Hepatocyte (in vitro differentiated cells): ENCODE measurements around the gene NPRL2. TPM values are rescaled to one million over a fixed set of nuclear protein-coding genes. Genes with fewer than 3 reads are reported as not detected.
A peak's percentile ranks its signal among the peaks of the same experiment; 100 is the strongest.

Source experiments
- DNase-seq: peaks from one replicate; pipeline ENCODE4 v3.0.0-alpha.2; 2016; ENCODE audit warnings: low spot score
- H2AFZ ChIP-seq: fragments of 200-600 bp; sonication (generic); 2 replicates; pipeline ENCODE4 v1.6.0; 2016; ENCODE audit warnings: antibody characterized with exemption, mild to moderate bottlenecking
- H3K27ac ChIP-seq: fragments of 200-600 bp; sonication (generic); 2 replicates; pipeline ENCODE4 v1.5.1; 2016; ENCODE audit warnings: mild to moderate bottlenecking
- H3K27me3 ChIP-seq: fragments of 200-600 bp; sonication (generic); 2 replicates; pipeline ENCODE4 v1.6.1; 2016
- H3K36me3 ChIP-seq: fragments of 200-600 bp; sonication (generic); replicated peaks from 2 replicates; pipeline ENCODE4 v1.5.1; 2016; ENCODE audit warnings: low read depth; ENCODE audit not compliant: insufficient read depth
- H3K4me1 ChIP-seq: fragments of 200-600 bp; sonication (generic); 2 replicates; pipeline ENCODE4 v1.5.1; 2016; ENCODE audit warnings: mild to moderate bottlenecking, moderate library complexity; ENCODE audit not compliant: insufficient read depth
- H3K4me2 ChIP-seq: fragments of 200-600 bp; sonication (generic); 2 replicates; pipeline ENCODE4 v1.6.0; 2016
- H3K4me3 ChIP-seq: fragments of 200-600 bp; sonication (generic); 2 replicates; pipeline ENCODE4 v1.5.1; 2016; ENCODE audit warnings: mild to moderate bottlenecking
- H3K79me2 ChIP-seq: fragments of 200-600 bp; sonication (generic); 2 replicates; pipeline ENCODE4 v1.6.0; 2017; ENCODE audit warnings: mild to moderate bottlenecking
- H3K9me2 ChIP-seq: fragments of 200-600 bp; sonication (generic); replicated peaks from 2 replicates; pipeline ENCODE4 v1.6.0; 2017; ENCODE audit warnings: mild to moderate bottlenecking; ENCODE audit not compliant: insufficient read depth
- H3K9me3 ChIP-seq: fragments of 200-600 bp; sonication (generic); 2 replicates; pipeline ENCODE4 v1.5.1; 2016; ENCODE audit warnings: low read depth, mild to moderate bottlenecking
- H4K20me1 ChIP-seq: fragments of 200-600 bp; sonication (generic); 2 replicates; pipeline ENCODE4 v1.6.0; 2016; ENCODE audit warnings: mild to moderate bottlenecking; ENCODE audit not compliant: insufficient read depth, poor library complexity, severe bottlenecking
- CTCF ChIP-seq: fragments of 200-600 bp; sonication (generic); IDR thresholded peaks from 2 replicates; pipeline ENCODE4 v1.5.1; 2016; ENCODE audit warnings: antibody characterized with exemption, mild to moderate bottlenecking; ENCODE audit not compliant: poor library complexity
- EZH2 ChIP-seq: fragments of 200-600 bp; sonication (generic); IDR thresholded peaks from 2 replicates; pipeline ENCODE4 v1.6.1; 2016; ENCODE audit warnings: antibody characterized with exemption, mild to moderate bottlenecking, borderline replicate concordance
- EZH2phosphoT487 ChIP-seq: fragments of 200-600 bp; sonication (generic); IDR thresholded peaks from one replicate; pipeline ENCODE4 v1.6.1; 2018; ENCODE audit warnings: antibody characterized with exemption, mild to moderate bottlenecking, low read depth, moderate library complexity; ENCODE audit not compliant: unreplicated experiment, severe bottlenecking
- WGBS: methylation state at CpG from one replicate; pipeline ENCODE4 v1.1.6; 2016; ENCODE audit warnings: low lambda C conversion rate; ENCODE audit errors: missing lambda C conversion rate; 5-methylcytosine and 5-hydroxymethylcytosine counted together
- polyA plus RNA-seq: library from polyadenylated mRNA; unstranded; fragments of >200 nt; fragmentation: Nextera tagmentation; extraction: Ambion mirVana; gene quantifications from 2 replicates; pipeline ENCODE4 v1.2.1, GENCODE V29; 2016
- total RNA-seq: library from RNA; depleted of rRNA; stranded (reverse); fragments of >200 nt; gene quantifications from 2 replicates; pipeline ENCODE4 v1.2.3, GENCODE V29; 2014

Gene NPRL2
- total and polyA plus RNA-seq, 2 experiments from 2014 or later, result 22.3 to 27.0 TPM

- H3K4me1 ChIP-seq, result peaks cover 23% of the 10 kb centered on the region
- H3K4me2 ChIP-seq, result peak within 1 kb of the TSS; percentile 98
- H3K4me3 ChIP-seq, result peak within 1 kb of the TSS; percentile 38
- H3K9me3 ChIP-seq, result no peaks in the 10 kb centered on the region
- H3K27me3 ChIP-seq, result peaks cover 13% of the 10 kb centered on the region
- H3K36me3 ChIP-seq, result no peaks in the 10 kb centered on the region
- TF ChIP-seq EZH2 (no peak), EZH2phosphoT487 (no peak), CTCF (no peak)
- no peaks in the 10 kb centered on the region for H3K9me2 ChIP-seq
- peaks cover 11% of the 10 kb centered on the region for H3K79me2 ChIP-seq
- 17% methylated on average over 44 of the region's 45 CpGs for WGBS
- DNase-seq, result peak; percentile 66
- H4K20me1 ChIP-seq, result no peaks in the 10 kb centered on the region
- peak within 1 kb of the TSS; percentile 74 for H2AFZ ChIP-seq
- no peak within 1 kb of the TSS for H3K27ac ChIP-seq
Observed at GRCh38 chr3:50345586-50346234, 4.9 kb downstream of the NPRL2 start, which contains the start of gene ZMYND10. ZMYND10 (minus strand) TSS chr3:50345732; CDS start chr3:50345579, 153 bp downstream.

DNA sequence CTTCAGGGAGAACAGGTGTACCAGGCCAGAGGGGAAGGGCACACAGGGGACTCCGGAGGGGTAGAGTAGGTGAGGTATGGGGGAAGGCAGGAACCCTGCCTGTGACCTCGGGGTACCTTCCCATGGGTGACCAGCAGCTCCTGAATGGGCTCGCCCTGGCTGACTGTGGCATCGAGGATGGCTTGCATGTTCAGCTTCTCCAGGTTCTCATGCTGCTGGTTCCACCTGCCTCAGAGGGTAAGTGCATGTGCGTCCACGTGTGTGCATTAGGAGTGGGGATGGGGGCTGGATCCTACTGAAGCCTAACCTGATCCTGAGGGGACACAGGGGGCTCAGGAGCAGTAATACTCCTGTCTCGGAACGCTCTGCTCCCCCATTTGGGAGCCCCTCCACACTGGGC is 5.6 kb downstream of the NPRL2 start:
- H3K27ac ChIP-seq, result no peak overlapping the region
- H3K9me3 ChIP-seq, result no peaks in the 10 kb centered on the region
- DNase-seq, result no peak
- H3K4me2 ChIP-seq, result peak overlapping the region; percentile 98
- H2AFZ ChIP-seq, result no peak overlapping the region
- TF ChIP-seq EZH2 (no peak), CTCF (no peak), EZH2phosphoT487 (no peak)
- no peak overlapping the region for H3K4me3 ChIP-seq
- WGBS, result 57% methylated on average over 6 of the region's 8 CpGs
- H3K9me2 ChIP-seq, result no peaks in the 10 kb centered on the region
- H3K4me1 ChIP-seq, result peaks cover 25% of the 10 kb centered on the region
- peaks cover 8% of the 10 kb centered on the region for H3K79me2 ChIP-seq
- H3K27me3 ChIP-seq, result peaks cover 20% of the 10 kb centered on the region
- H4K20me1 ChIP-seq, result no peaks in the 10 kb centered on the region
- no peaks in the 10 kb centered on the region for H3K36me3 ChIP-seq

DNA sequence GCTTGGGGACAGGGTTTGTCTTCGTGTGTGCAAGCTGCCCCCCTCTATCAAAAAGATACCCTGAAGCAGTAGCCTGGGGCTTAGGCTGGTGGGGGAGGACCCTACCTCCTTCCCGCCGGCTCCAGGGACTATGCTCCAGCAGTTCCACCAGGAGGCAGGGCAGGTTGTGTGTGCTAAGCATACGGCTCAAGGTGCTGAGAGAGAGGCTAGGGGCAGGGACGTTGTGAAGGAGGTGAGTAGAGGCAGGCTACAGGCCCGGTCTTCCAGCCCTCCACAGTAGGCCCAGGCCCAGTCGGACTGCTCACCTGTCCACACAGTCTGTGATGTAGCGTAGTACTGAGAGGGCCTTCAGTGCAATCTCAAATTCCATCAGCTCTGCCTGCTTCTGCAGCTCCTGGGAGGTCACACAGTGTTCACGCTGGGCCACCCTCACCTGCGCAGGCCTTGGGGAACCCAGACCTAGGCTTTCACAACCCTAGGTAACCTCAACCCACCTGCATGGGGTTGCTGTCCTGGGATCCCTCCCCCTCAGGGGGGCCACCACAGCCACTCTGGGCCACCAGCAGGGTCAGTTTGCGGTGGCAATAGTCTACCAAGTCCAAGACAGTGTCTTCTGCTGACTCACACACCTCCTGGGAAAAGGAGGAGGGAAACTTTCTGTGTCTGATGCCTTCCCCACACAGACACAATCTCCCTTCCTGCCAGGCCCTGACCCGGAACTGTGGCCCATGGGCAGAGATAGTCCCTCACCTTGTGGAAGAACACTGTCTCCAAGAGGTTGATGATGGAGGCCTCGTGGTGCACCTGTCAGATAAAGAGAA is 7.6 kb downstream of the NPRL2 start:
- no peaks in the 10 kb centered on the region for H3K36me3 ChIP-seq
- H3K9me3 ChIP-seq, result no peaks in the 10 kb centered on the region
- no peak overlapping the region for H3K4me3 ChIP-seq
- H3K9me2 ChIP-seq, result no peaks in the 10 kb centered on the region
- H3K27me3 ChIP-seq, result peaks cover 25% of the 10 kb centered on the region
- 72% methylated on average over 13 of the region's 13 CpGs for WGBS
- no peaks in the 10 kb centered on the region for H3K79me2 ChIP-seq
- peaks cover 22% of the 10 kb centered on the region for H3K4me1 ChIP-seq
- H4K20me1 ChIP-seq, result no peaks in the 10 kb centered on the region
- no peak overlapping the region for H2AFZ ChIP-seq
- H3K27ac ChIP-seq, result no peak overlapping the region
- TF ChIP-seq CTCF (no peak), EZH2phosphoT487 (no peak), EZH2 (no peak)
- H3K4me2 ChIP-seq, result no peak overlapping the region
- DNase-seq, result no peak
